SK-N-SH (cell line): Measurements from ENCODE around the gene INPPL1. TPM values are rescaled to one million over a fixed set of nuclear protein-coding genes. Genes with fewer than 3 reads are reported as not detected.
A peak's percentile ranks its signal among the peaks of the same experiment; 100 is the strongest.
"Not testable (repeated sequence)": the region's sequence is repeated elsewhere in the genome, so short reads cannot be mapped to it uniquely, and the experiment has no call there.

Experiments
- CTCF ChIA-PET: fragments of 300-600, 350-600 bp; formaldehyde crosslinking; extraction: SDS; loops from one replicate; lab custom pipeline; 2021; lab: Yijun Ruan, JAX
- POLR2A ChIA-PET: fragments of 350-600 bp; sonication (Branson Sonifier 250); formaldehyde crosslinking; extraction: SDS; loops from one replicate; lab custom pipeline; 2020; ENCODE audit warnings: antibody characterized with exemption, inconsistent platforms; lab: Yijun Ruan, JAX
- DNase-seq: peaks from one replicate; pipeline ENCODE4 v3.0.0; 2012
- H2AFZ ChIP-seq: fragments of 200-600 bp; sonication (generic); 2 replicates; pipeline ENCODE4 v1.8.1; 2016; ENCODE audit warnings: antibody characterized with exemption, mild to moderate bottlenecking, low read depth
- H3F3A ChIP-seq: fragments of 200-600 bp; sonication (generic); replicated peaks from 2 replicates; pipeline ENCODE3; 2016; ENCODE audit warnings: antibody characterized with exemption, mild to moderate bottlenecking; ENCODE audit not compliant: insufficient read depth
- H3K27ac ChIP-seq, 2 experiments: fragments of 200-500 bp in 1 of 2; fragments of 200-600 bp in 1 of 2; sonication (Bioruptor generic) in 1 of 2; sonication (generic), shearing (Covaris generic) in 1 of 2; 2 replicates each; pipeline versions ENCODE4 v1.5.1 to v1.6.1; 2014 to 2016; ENCODE audit warnings: low read depth in 2 of 2, inconsistent platforms in 1 of 2, low read length in 1 of 2, mild to moderate bottlenecking in 1 of 2, mixed read lengths in 1 of 2
- H3K27me3 ChIP-seq: fragments of 200-600 bp; sonication (generic), shearing (Covaris generic); 2 replicates; pipeline ENCODE4 v1.6.1; 2016; ENCODE audit warnings: mixed run types; ENCODE audit not compliant: insufficient read depth
- H3K36me3 ChIP-seq, 2 experiments: fragments of 200-500 bp in 1 of 2; fragments of 200-600 bp in 1 of 2; sonication (Bioruptor generic) in 1 of 2; sonication (generic) in 1 of 2; replicated peaks in 1 of 2; 2 replicates each; pipeline versions ENCODE3 to v1.5.1; 2014 to 2016; ENCODE audit warnings: low read length in 1 of 2, mild to moderate bottlenecking in 1 of 2; ENCODE audit not compliant: insufficient read depth in 2 of 2, control insufficient read depth in 1 of 2
- H3K4me1 ChIP-seq, 2 experiments: fragments of 200-500 bp in 1 of 2; fragments of 200-600 bp in 1 of 2; sonication (Bioruptor generic) in 1 of 2; sonication (generic), shearing (Covaris generic) in 1 of 2; 2 replicates each; pipeline versions ENCODE4 v1.5.1 to v1.6.1; 2014 to 2016; ENCODE audit warnings: low read depth in 1 of 2, low read length in 1 of 2, mixed run types in 1 of 2; ENCODE audit not compliant: insufficient read depth in 2 of 2, control insufficient read depth in 1 of 2
- H3K4me2 ChIP-seq: fragments of 200-600 bp; sonication (generic), shearing (Covaris generic); 2 replicates; pipeline ENCODE4 v1.6.1; 2017; ENCODE audit warnings: mixed run types
- H3K4me3 ChIP-seq, 2 experiments: fragments of 200-500 bp in 1 of 2; fragments of 200-600 bp in 1 of 2; sonication (Bioruptor generic) in 1 of 2; sonication (generic), shearing (Covaris generic) in 1 of 2; 2 replicates each; pipeline versions ENCODE4 v1.5.1 to v1.8.1; 2014 to 2016; ENCODE audit warnings: low read depth in 2 of 2, inconsistent platforms in 1 of 2, low read length in 1 of 2, mild to moderate bottlenecking in 1 of 2, mixed read lengths in 1 of 2, moderate library complexity in 1 of 2
- H3K79me2 ChIP-seq: fragments of 200-600 bp; sonication (generic); 2 replicates; pipeline ENCODE4 v1.8.1; 2017; ENCODE audit warnings: mild to moderate bottlenecking; ENCODE audit not compliant: insufficient read depth
- H3K9ac ChIP-seq: fragments of 200-600 bp; sonication (generic); 2 replicates; pipeline ENCODE4 v1.6.1; 2017; ENCODE audit warnings: mixed run types
- H3K9me2 ChIP-seq: fragments of 200-600 bp; sonication (generic); 2 replicates; pipeline ENCODE4 v1.6.1; 2017; ENCODE audit warnings: mixed run types
- H3K9me3 ChIP-seq: fragments of 200-600 bp; sonication (generic); 2 replicates; pipeline ENCODE4 v1.6.1; 2017; ENCODE audit warnings: mixed run types, mild to moderate bottlenecking, moderate library complexity
- H4K20me1 ChIP-seq: fragments of 200-600 bp; sonication (generic); 2 replicates; pipeline ENCODE4 v1.6.1; 2017; ENCODE audit warnings: mild to moderate bottlenecking, mixed run types; ENCODE audit not compliant: insufficient read depth
- CTCF ChIP-seq: fragments of 200-600 bp; sonication (generic); IDR thresholded peaks from 2 replicates; pipeline ENCODE4 v1.6.1; 2017; ENCODE audit warnings: antibody characterized with exemption, mild to moderate bottlenecking, moderate library complexity
- ELF1 ChIP-seq: IDR thresholded peaks from 2 replicates; pipeline ENCODE4 v1.4.0; 2012
- EP300 ChIP-seq, 2 experiments: IDR thresholded peaks; 2 replicates each; pipeline versions ENCODE4 v1.4.0 to v1.6.1; 2012; ENCODE audit warnings: borderline replicate concordance in 1 of 2, low read depth in 1 of 2, low read length in 1 of 2
- EZH2phosphoT487 ChIP-seq: fragments of 200-600 bp; sonication (generic); IDR thresholded peaks from 2 replicates; pipeline ENCODE4 v1.6.1; 2017; ENCODE audit warnings: low read depth, mixed run types, mild to moderate bottlenecking, antibody characterized with exemption, moderate library complexity, borderline replicate concordance
- FOSL2 ChIP-seq: IDR thresholded peaks from 2 replicates; pipeline ENCODE4 v1.4.0; 2012; ENCODE audit warnings: low read depth, mild to moderate bottlenecking, moderate library complexity, borderline replicate concordance
- GATA2 ChIP-seq: sonication (generic); formaldehyde crosslinking; IDR thresholded peaks from 2 replicates; pipeline ENCODE4 v1.5.0; 2020; ENCODE audit warnings: mild to moderate bottlenecking, missing genetic modification reagents
- JUND ChIP-seq: IDR thresholded peaks from 2 replicates; pipeline ENCODE4 v1.4.0; 2012
- MEF2A ChIP-seq: IDR thresholded peaks from 2 replicates; pipeline ENCODE4 v1.4.0; 2012; ENCODE audit warnings: low read depth, borderline replicate concordance
- NFIC ChIP-seq: IDR thresholded peaks from 2 replicates; pipeline ENCODE4 v1.4.0; 2012; ENCODE audit warnings: borderline replicate concordance
- NRF1 ChIP-seq: IDR thresholded peaks from 2 replicates; pipeline ENCODE4 v1.6.1; 2012; ENCODE audit warnings: low read depth, mild to moderate bottlenecking, low read length
- POLR2AphosphoS5 ChIP-seq: IDR thresholded peaks from 2 replicates; pipeline ENCODE4 v1.6.1; 2012; ENCODE audit warnings: low read depth, low read length
- RFX5 ChIP-seq: IDR thresholded peaks from 2 replicates; pipeline ENCODE4 v1.6.1; 2012; ENCODE audit warnings: mild to moderate bottlenecking, improper control_type of control experiment, low read length
- RXRA ChIP-seq: IDR thresholded peaks from 2 replicates; pipeline ENCODE4 v1.4.0; 2012; ENCODE audit warnings: low read depth, mild to moderate bottlenecking, borderline replicate concordance
- TAF1 ChIP-seq: IDR thresholded peaks from 2 replicates; pipeline ENCODE4 v1.6.1; 2012; ENCODE audit warnings: low read depth, mild to moderate bottlenecking, low read length, moderate library complexity, borderline replicate concordance
- TCF12 ChIP-seq: IDR thresholded peaks from 2 replicates; pipeline ENCODE4 v1.4.0; 2012
- YY1 ChIP-seq: IDR thresholded peaks from 2 replicates; pipeline ENCODE4 v1.4.0; 2012; ENCODE audit warnings: low read depth, mild to moderate bottlenecking
- ZBTB33 ChIP-seq: IDR thresholded peaks from 2 replicates; pipeline ENCODE4 v1.4.0; 2012; ENCODE audit warnings: low read depth, borderline replicate concordance
- WGBS: methylation state at CpG from one replicate; pipeline ENCODE4 v1.1.6; 2017; ENCODE audit warnings: low lambda C conversion rate; 5-methylcytosine and 5-hydroxymethylcytosine counted together
- polyA plus RNA-seq, 3 experiments: library from polyadenylated mRNA; depleted of rRNA; stranded (reverse); fragments of >200 nt; gene quantifications; 2 replicates each; pipeline ENCODE4 v1.2.3, GENCODE V29; 2012
- TF ChIP-seq, protein P1 (sequence below): IDR thresholded peaks from 2 replicates; pipeline ENCODE4 v1.6.1; 2012; ENCODE audit warnings: mild to moderate bottlenecking, low read depth, low read length, moderate library complexity

INPPL1 gene
- polyA plus RNA-seq, 1 of the 3 experiments (the other 2 are of a cell fraction): 123 TPM

DNA sequence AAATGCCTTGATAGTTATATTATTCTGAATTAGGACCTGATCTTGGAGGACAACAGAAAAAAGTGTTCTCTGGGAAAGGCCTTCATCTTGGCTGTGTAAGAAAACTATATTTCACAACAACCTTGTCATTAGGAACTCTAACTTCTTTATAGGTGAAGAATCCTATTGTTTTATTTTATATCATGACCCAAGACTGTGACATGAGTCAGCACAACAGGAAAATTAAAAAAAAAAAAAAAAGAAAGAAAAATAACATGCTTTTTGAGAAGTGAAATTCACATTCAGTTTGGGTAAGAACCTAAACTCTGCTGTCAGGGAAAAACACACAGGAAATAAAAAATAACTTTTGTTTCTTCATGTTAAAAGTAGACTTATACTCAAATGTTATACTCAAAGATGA lies 19.7 kb upstream of the INPPL1 start:
- TF ChIP-seq RXRA: no peak
- TF ChIP-seq NFIC: no peak
- TF ChIP-seq JUND: no peak
- TF ChIP-seq POLR2AphosphoS5: no peak
- TF ChIP-seq, protein P1, sequence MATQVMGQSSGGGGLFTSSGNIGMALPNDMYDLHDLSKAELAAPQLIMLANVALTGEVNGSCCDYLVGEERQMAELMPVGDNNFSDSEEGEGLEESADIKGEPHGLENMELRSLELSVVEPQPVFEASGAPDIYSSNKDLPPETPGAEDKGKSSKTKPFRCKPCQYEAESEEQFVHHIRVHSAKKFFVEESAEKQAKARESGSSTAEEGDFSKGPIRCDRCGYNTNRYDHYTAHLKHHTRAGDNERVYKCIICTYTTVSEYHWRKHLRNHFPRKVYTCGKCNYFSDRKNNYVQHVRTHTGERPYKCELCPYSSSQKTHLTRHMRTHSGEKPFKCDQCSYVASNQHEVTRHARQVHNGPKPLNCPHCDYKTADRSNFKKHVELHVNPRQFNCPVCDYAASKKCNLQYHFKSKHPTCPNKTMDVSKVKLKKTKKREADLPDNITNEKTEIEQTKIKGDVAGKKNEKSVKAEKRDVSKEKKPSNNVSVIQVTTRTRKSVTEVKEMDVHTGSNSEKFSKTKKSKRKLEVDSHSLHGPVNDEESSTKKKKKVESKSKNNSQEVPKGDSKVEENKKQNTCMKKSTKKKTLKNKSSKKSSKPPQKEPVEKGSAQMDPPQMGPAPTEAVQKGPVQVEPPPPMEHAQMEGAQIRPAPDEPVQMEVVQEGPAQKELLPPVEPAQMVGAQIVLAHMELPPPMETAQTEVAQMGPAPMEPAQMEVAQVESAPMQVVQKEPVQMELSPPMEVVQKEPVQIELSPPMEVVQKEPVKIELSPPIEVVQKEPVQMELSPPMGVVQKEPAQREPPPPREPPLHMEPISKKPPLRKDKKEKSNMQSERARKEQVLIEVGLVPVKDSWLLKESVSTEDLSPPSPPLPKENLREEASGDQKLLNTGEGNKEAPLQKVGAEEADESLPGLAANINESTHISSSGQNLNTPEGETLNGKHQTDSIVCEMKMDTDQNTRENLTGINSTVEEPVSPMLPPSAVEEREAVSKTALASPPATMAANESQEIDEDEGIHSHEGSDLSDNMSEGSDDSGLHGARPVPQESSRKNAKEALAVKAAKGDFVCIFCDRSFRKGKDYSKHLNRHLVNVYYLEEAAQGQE: no peak
- TF ChIP-seq YY1: no peak
- no peak for TF ChIP-seq CTCF
- TF ChIP-seq MEF2A: no peak
- TF ChIP-seq GATA2: no peak
- no peak for TF ChIP-seq TCF12
- no peak for TF ChIP-seq FOSL2
- no peak for TF ChIP-seq RFX5
- TF ChIP-seq NRF1: no peak
- no peak for TF ChIP-seq EZH2phosphoT487
- no peak for TF ChIP-seq ZBTB33
- TF ChIP-seq EP300 (IDR thresholded peaks at IDR 0.05; ENCODE audit: borderline replicate concordance in 1 of 2, low read depth in 1 of 2, low read length in 1 of 2): no peak
- TF ChIP-seq TAF1: no peak
- TF ChIP-seq ELF1: no peak
- peaks cover 4% of the 10 kb centered on the region for H3F3A ChIP-seq
- H3K4me3 ChIP-seq: no peak overlapping the region
- no peaks in the 10 kb centered on the region for H3K27me3 ChIP-seq
- H3K9me3 ChIP-seq: peaks cover 7% of the 10 kb centered on the region; the same call in 1 of the 2 replicates
- POLR2A ChIA-PET: no interaction called here
- no peak for DNase-seq
- no peak overlapping the region for H3K27ac ChIP-seq
- peak overlapping the region; percentile 48; the same call in 1 of the 2 replicates for H2AFZ ChIP-seq
- no peaks in the 10 kb centered on the region for H4K20me1 ChIP-seq
- CTCF ChIA-PET: interaction anchor here (1.3 to 1.5 kb wide), 2 partner anchors 22 to 61 kb away, joined by 3 to 4 read pairs; no protein-coding TSS in a partner anchor
- no peaks in the 10 kb centered on the region for H3K79me2 ChIP-seq
- no peaks in the 10 kb centered on the region for H3K9me2 ChIP-seq
- H3K4me1 ChIP-seq: no peaks in the 10 kb centered on the region
- no peaks in the 10 kb centered on the region for H3K36me3 ChIP-seq
- no peak overlapping the region for H3K4me2 ChIP-seq
- no peak overlapping the region for H3K9ac ChIP-seq

DNA sequence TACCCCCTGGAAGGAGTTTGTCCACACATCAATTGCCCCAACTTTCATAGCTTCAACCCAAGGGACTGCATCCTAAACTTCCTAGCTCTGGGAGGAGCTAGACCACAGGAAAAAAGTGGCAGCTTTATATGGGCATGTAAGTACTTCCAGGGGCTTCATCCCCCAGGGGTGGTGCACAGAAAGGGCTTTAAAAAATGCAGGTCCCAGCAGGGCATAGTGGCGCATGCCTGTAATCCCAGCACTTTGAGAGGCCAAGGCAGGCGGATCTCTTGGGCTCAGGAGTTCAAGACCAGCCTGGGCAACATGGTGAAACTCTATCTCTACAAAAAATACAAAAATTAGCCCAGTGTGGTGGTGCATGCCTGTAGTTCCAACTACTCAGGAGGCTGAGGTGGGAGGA lies 17.8 kb upstream of the INPPL1 start:
- CTCF ChIA-PET: interaction anchor here (0.8 to 1.9 kb wide), 4 partner anchors 19 to 227 kb away, joined by 3 to 5 read pairs (median 3); no protein-coding TSS in a partner anchor
- H3K9ac ChIP-seq, H4K20me1 ChIP-seq, H3K4me1 ChIP-seq, DNase-seq, H3K27me3 ChIP-seq, H3K9me3 ChIP-seq, H2AFZ ChIP-seq, H3K36me3 ChIP-seq, H3K79me2 ChIP-seq, H3K4me3 ChIP-seq, H3K9me2 ChIP-seq, POLR2A ChIA-PET, H3F3A ChIP-seq, H3K4me2 ChIP-seq, H3K27ac ChIP-seq: not testable (repeated sequence)
- 89% methylated on average over 1 of the region's 2 CpGs for WGBS
